Stomach (tissue), 4 donors: ENCODE results near the gene PKIG.

Experiments used
- EP300 ChIP-seq: sonication (generic); formaldehyde crosslinking; IDR thresholded peaks from one replicate; pipeline ENCODE4 v1.6.1; 2017; ENCODE audit warnings: antibody characterized with exemption
- POLR2A ChIP-seq, 4 donors: fragments of 450-650 bp; IDR thresholded peaks; one replicate each; pipeline ENCODE4 v1.6.1; 2016; ENCODE audit warnings: antibody characterized with exemption in 4 of 4, control low read depth in 2 of 4, mild to moderate bottlenecking in 1 of 4, moderate library complexity in 1 of 4
- POLR2AphosphoS5 ChIP-seq, 3 donors: sonication (generic); formaldehyde crosslinking; IDR thresholded peaks; one replicate each; pipeline ENCODE4 v1.6.1; 2016; ENCODE audit warnings: antibody characterized with exemption in 3 of 3
- TF ChIP-seq, protein P1 (sequence below), 7 experiments: fragments of 450-650 bp in 4 of 7; fragments of 200-600 bp in 3 of 7; sonication (generic) in 3 of 7; IDR thresholded peaks; one replicate each; pipeline ENCODE4 v1.5.1; 2016 to 2019; ENCODE audit warnings: antibody characterized with exemption in 7 of 7, control low read depth in 2 of 7, mild to moderate bottlenecking in 1 of 7

DNA sequence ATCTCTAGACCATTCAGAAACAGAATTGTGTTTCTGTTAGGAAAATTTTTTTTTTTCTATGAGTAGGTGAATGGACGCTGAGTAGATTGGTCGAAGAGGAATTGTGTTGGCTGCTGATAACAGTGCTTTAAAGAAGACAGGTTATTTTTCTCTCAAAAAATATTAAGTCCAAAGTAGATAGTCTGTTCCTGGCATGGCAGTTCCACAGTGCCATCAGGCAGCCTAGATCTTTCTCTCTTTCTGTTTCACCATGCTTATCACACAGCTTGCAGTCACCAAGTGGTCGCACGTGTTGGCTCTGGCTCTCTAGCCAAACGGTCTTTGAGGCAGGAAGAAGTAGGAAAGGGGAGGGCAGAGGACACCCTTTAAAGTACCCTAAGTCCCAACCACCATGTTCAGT is 38.1 kb upstream of the PKIG start:
- TF ChIP-seq POLR2A (IDR thresholded peaks at IDR 0.05) (no peak), EP300 (no peak), POLR2AphosphoS5 (IDR thresholded peaks at IDR 0.05) (no peak)
- TF ChIP-seq, protein P1, sequence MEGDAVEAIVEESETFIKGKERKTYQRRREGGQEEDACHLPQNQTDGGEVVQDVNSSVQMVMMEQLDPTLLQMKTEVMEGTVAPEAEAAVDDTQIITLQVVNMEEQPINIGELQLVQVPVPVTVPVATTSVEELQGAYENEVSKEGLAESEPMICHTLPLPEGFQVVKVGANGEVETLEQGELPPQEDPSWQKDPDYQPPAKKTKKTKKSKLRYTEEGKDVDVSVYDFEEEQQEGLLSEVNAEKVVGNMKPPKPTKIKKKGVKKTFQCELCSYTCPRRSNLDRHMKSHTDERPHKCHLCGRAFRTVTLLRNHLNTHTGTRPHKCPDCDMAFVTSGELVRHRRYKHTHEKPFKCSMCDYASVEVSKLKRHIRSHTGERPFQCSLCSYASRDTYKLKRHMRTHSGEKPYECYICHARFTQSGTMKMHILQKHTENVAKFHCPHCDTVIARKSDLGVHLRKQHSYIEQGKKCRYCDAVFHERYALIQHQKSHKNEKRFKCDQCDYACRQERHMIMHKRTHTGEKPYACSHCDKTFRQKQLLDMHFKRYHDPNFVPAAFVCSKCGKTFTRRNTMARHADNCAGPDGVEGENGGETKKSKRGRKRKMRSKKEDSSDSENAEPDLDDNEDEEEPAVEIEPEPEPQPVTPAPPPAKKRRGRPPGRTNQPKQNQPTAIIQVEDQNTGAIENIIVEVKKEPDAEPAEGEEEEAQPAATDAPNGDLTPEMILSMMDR (IDR thresholded peaks at IDR 0.05): no peak
